GM18517 (cell line): Measurements from ENCODE around the gene TCERG1L.

Experiments
- ATAC-seq: cut with Tn5 transposase; IDR thresholded peaks from one replicate; pipeline ENCODE4 v1.9.1; 2021; ENCODE audit warnings: mild to moderate bottlenecking, moderate library complexity; ENCODE audit not compliant: unreplicated experiment

The TCERG1L gene

DNA sequence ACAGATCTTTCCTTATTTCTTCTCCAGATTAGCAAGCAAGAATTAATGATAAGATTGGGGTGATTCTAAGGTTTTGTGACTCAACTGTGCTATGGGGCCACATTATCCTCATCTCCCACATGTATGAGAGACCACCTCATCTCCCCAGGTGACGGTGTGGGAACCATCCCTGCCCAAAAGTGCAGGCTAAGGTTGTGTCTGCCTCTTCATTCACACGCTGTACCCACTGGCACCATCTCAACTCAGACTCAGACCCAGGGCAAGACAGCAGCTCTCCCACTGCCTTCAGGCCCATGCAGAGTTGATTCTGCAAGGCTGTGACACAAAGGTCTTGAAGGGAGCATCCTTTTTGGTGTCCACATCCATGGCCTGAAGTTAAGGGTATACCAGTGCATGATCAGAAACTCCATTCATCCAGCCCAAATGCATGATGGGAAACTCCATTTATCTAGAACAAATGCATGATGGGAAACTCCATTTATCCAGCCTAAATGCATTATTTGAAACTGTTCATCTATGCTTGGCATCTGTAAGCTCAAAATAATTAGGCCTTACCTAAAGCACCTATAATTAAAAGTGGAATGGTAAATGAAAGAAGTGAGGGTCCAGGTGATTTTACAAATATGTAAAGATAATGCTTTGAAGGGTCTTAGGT, 99.4 kb downstream of the TCERG1L start:
- ATAC-seq, result no peak

GRCh38 chr10:131211559-131211958, 100.0 kb downstream of the TCERG1L start:
- ATAC-seq, result no peak

- ATAC-seq, result no peak
These were observed 100.4 kb downstream of the TCERG1L start for GRCh38 chr10:131211146-131211545.

- ATAC-seq, result no peak
These were observed 101.3 kb downstream of the TCERG1L start for GRCh38 chr10:131210181-131210580.

GRCh38 chr10:131207584-131208532, 103.7 kb downstream of the TCERG1L start:
- ATAC-seq, result no peak

- no peak for ATAC-seq
These were observed 104.3 kb downstream of the TCERG1L start for GRCh38 chr10:131207176-131207575.

DNA sequence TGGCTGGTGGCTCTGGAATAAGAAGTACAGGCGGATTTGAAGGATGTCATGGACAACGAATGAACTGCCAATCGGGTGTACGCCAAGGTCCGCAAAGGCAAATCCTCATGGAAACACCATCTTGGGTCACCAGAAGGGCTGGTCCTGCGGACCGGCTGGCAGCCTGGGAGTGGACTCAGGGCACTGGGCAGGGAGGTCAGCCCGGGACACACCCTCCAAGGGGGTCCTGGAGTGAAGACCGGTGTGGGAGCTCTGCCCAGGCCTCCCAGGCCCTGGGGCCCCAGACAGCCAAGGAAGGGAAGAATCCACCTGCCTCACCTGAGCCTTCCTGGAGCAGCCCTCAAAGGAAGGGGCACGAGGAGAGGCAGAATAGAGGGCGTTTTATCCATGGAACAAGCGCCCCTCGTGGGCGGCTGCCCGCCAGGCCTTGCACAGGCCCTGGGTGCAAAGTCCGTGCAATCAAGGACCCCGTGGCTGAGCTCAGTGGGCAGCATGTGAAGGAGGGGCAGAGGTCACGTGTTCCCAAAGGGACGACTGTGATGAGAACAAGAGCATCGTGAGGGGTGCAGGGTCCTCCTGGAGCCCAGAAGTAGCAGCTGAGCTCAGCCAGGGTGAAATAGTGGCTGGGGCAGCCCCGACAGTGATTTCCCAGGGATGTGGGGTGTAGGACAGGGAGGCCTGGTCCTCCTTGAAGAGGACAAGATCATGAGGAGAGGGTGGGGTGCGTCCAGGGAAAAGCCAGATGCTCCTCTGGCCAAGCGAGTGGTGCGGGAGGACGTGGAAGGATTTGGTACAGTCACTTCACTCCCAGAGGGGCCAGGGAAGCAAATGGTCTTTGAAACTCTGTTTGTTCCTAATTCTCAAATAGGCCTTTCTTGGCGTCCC, 105.2 kb downstream of the TCERG1L start:
- ATAC-seq, result no peak

DNA sequence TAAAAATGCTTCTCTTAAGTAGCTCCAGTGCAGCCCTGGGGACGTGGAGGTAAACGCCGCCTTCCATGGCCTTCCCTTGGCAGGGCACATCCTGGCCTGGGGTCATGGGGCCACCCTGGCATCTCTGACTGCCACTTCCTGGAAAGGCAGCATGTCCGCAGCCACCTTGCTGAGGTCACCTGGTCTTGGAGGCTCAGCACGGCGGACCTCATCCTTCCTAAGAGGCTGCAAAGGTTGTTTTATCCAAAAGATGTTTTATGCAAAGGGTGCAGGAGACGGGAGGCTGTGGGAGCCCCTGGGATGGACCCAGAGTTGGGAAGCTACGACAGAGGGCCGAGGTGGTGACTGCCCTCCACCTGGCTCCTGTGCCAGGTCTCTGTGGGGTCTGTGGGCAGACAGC, 106.0 kb downstream of the TCERG1L start:
- no peak for ATAC-seq

DNA sequence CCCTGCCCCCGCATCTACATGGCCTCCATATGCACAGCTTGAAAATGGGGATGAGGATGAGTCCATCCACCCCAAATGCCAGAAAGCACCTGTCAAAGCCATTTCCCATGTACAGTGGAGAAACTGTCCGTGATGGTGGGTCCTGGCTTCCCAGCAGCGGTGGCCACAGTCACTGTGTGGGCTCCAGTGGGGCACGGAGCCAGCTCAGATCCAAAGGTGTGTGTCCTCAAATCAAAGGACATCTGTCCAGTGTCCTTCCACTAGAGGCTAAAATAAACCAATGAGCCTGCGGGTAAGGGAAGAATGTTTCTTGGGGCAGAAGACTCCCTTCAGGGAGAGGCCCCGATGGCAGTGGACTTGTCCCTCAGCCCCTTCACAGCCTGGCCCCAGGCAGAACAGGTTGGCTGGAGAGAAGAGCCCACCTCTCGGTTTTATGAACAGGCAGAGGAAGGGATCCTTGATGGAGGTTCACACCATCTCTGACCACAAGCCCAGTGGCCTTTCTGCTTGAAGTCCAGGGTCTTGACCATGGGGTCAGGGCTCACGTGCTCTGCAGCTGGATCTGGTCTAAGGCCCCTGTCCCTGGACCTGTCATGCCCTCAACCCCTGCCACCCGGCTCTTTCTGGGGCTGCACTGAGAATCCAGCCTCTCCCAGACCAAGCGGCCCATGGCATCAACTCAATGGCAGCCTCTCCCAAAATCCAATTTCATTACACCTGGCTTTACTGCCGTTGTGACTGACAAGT, 106.9 kb downstream of the TCERG1L start:
- no peak for ATAC-seq

- ATAC-seq, result no peak
These were observed 107.8 kb downstream of the TCERG1L start for GRCh38 chr10:131203456-131204357.

DNA sequence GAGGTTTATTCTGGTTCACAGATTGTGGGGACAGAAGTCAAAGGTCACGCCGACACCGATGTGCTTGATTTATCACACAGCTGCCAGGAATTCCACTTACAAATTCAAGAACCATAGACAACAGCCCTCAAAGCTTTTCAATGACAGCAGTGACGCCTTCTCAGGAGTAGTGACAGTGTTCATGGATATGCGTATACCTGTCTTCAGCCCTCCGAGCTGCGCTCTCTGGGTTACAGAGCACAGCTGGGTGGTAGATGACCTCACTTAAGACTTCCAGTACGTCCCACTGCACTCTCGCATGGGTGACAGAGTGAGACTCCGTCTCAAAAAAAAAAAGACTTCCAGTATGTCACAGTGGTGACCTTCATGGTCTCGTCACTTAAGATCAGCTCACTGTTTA, 108.5 kb downstream of the TCERG1L start:
- ATAC-seq, result no peak

DNA sequence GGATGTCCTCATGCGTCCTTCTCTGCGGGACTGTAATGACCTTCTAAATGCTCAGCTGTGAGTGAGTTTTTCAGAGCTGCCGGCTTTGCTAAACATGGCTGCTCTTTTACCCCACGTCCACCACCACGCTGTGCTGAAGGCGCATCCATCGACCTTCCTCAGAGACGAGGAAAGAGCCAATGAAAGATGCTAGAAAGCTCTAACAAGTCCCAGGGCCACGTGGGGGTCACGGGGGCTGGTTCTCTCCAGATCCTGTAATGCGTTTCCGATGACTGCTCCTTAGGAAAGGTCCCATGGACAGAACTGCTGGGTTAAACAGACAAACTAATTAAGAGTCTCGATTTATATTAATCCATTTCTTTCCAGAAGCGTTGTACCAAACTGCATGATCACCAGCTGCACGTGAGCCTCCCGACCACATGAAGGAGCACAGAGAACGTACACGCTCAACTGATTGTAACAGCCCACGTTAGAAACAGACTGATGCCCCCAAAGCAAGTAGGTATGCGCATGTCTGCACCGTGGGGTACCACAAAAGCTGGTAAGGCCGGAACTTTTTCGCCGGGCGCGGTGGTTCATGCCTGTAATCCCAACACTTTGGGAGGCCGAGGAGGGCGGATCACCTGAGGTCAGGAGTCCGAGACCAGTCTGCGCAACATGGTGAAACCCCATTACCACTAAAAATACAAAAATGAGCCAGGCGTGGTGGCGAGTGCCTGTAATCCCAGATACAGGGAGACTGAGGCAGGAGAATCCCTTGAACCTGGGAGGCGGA, 109.6 kb downstream of the TCERG1L start:
- no peak for ATAC-seq

DNA sequence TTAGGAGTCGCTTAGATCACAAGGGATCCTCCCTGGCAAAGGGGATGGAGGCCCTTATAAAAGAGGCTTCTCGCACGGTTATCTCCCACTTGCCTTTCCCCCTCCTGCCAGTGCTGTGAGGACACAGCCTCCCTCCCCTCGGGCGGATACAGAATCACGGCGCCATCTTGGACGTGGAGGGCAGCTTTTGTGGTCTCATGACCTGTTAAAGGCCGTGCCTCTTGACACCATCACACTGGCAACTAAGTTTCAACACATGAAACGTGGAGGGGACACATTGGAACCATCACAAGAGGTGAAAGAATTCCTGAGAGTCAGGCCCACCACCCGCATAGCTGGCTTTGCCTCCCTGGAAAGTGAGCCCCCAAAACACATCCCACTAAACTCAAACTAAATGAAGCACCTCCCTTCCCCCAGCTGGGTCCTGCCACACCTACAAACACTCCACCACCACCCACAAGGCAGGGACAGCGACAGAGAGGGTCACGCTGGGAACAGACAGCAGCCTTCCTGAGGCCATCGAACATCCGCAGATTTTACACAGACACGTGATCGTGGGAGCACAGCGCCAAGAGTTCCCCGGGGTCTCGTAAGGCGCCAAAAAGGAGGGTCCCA, 110.6 kb downstream of the TCERG1L start:
- no peak for ATAC-seq

GRCh38 chr10:131199646-131200045, 111.9 kb downstream of the TCERG1L start:
- no peak for ATAC-seq

- no peak for ATAC-seq
These were observed 112.7 kb downstream of the TCERG1L start for GRCh38 chr10:131198843-131199242.

- ATAC-seq, result no peak
These were observed 113.1 kb downstream of the TCERG1L start for GRCh38 chr10:131198401-131198800.

- no peak for ATAC-seq
These were observed 115.2 kb downstream of the TCERG1L start for GRCh38 chr10:131196176-131196885.
